Measurements from ENCODE around the gene FTO. TPM values are rescaled to one million over a fixed set of nuclear protein-coding genes. Genes with fewer than 3 reads are reported as not detected.

FTO gene
- total and polyA plus RNA-seq, 5 donors from 2014 or later: 58.6 to 97.6 (median 93.4) TPM

GRCh38 chr16:53966821-53967571 lies 263.0 kb downstream of the FTO start:
- H3K4me1 ChIP-seq (ENCODE audit: control insufficient read depth, insufficient read depth, low read length, poor library complexity, severe bottlenecking): no peaks in the 10 kb centered on the region
- no peaks in the 10 kb centered on the region for H3K27me3 Mint-ChIP-seq
- H3K4me3 Mint-ChIP-seq: no peak overlapping the region
- peaks cover 3% of the 10 kb centered on the region for H3K36me3 ChIP-seq (ENCODE audit: control insufficient read depth, insufficient read depth, low read length)
- H3K27ac Mint-ChIP-seq: no peak overlapping the region
- peaks cover 14% of the 10 kb centered on the region for H3K36me3 Mint-ChIP-seq
- no peaks in the 10 kb centered on the region for H3K27me3 ChIP-seq (ENCODE audit: control insufficient read depth, insufficient read depth, low read length)
- no peak overlapping the region for H3K4me3 ChIP-seq (ENCODE audit: low read depth, low read length)
- no peaks in the 10 kb centered on the region for H3K9me3 ChIP-seq (ENCODE audit: control insufficient read depth in 2 of 2, low read length in 2 of 2)
- H3K27ac ChIP-seq (ENCODE audit: insufficient read depth, low read length, poor library complexity, severe bottlenecking): no peak overlapping the region
- H3K9me3 Mint-ChIP-seq: no peaks in the 10 kb centered on the region
- DNase-seq (no peak), ATAC-seq (ENCODE audit: low read depth in 2 of 2) (no peak)
- H3K4me1 Mint-ChIP-seq: peaks cover 0 to 5% (median 4%) of the 10 kb centered on the region in 4 donors

DNA sequence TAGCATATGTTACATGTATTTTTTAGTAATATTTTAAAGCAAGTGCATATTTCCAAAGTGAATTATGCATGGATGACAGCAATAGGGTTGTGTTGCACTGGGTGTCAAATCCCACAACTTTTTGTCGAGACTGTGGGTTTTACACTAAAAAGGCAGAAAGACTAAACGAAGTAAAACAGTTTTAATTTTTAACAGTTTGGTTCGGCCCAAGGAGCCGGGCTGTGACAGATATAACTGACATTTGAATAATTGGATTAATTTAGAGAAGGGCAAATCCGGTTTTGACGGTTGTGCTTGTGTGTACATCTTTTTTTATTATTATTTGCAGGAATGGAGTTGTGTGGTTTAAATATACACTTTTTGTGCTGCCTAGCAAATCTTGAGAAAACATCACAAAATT lies 263.6 kb downstream of the FTO start:
- Histone ChIP-seq H3K4me1 (ENCODE audit: control insufficient read depth, insufficient read depth, low read length, poor library complexity, severe bottlenecking) (no peaks in the 10 kb centered on the region), H3K4me3 (ENCODE audit: low read depth, low read length) (no peak overlapping the region), H3K27me3 (ENCODE audit: control insufficient read depth, insufficient read depth, low read length) (no peaks in the 10 kb centered on the region), H3K36me3 (ENCODE audit: control insufficient read depth, insufficient read depth, low read length) (peaks cover 3% of the 10 kb centered on the region), H3K27ac (ENCODE audit: insufficient read depth, low read length, poor library complexity, severe bottlenecking) (no peak overlapping the region), H3K9me3 (ENCODE audit: control insufficient read depth in 2 of 2, low read length in 2 of 2) (no peaks in the 10 kb centered on the region)
- Mint-ChIP-seq H3K27me3 (no peaks in the 10 kb centered on the region), H3K27ac (no peak overlapping the region), H3K4me3 (no peak overlapping the region), H3K36me3 (peaks cover 14% of the 10 kb centered on the region), H3K4me1 (peaks cover 0 to 5% (median 2%) of the 10 kb centered on the region in 4 donors), H3K9me3 (no peaks in the 10 kb centered on the region)
- DNase-seq: no peak
- no peak for ATAC-seq (ENCODE audit: low read depth in 2 of 2)

DNA sequence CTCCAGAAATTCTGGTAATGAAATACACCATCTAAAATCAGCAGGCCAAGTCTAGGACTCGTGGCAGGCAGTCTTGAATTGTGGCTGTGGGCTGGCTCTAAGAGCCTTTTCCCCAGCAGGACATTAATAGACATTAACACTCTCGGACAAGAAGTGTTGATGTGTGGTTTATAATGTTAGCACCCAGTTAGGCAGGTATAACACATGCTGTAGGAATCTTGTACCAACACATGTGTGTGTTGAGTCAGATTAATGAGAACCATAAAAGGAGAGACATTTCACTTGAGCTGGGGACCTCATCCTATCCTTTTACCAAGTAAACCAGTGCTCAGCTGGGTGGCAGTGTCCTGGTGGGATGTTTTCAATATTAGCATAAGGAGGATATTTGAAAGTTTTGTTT lies 264.5 kb downstream of the FTO start:
- ATAC-seq (ENCODE audit: low read depth in 2 of 2) (no peak), DNase-seq (no peak)
- Histone ChIP-seq H3K4me1 (ENCODE audit: control insufficient read depth, insufficient read depth, low read length, poor library complexity, severe bottlenecking) (no peaks in the 10 kb centered on the region), H3K36me3 (ENCODE audit: control insufficient read depth, insufficient read depth, low read length) (peaks cover 3% of the 10 kb centered on the region), H3K27me3 (ENCODE audit: control insufficient read depth, insufficient read depth, low read length) (no peaks in the 10 kb centered on the region), H3K9me3 (ENCODE audit: control insufficient read depth in 2 of 2, low read length in 2 of 2) (no peaks in the 10 kb centered on the region), H3K4me3 (ENCODE audit: low read depth, low read length) (no peak overlapping the region), H3K27ac (ENCODE audit: insufficient read depth, low read length, poor library complexity, severe bottlenecking) (no peak overlapping the region)
- H3K4me3 Mint-ChIP-seq: no peak overlapping the region
- H3K27ac Mint-ChIP-seq: peak overlapping the region in 1 of 3 donors; percentile 35
- peaks cover 0 to 5% (median 2%) of the 10 kb centered on the region in 4 donors for H3K4me1 Mint-ChIP-seq
- no peaks in the 10 kb centered on the region for H3K9me3 Mint-ChIP-seq
- no peaks in the 10 kb centered on the region for H3K27me3 Mint-ChIP-seq
- H3K36me3 Mint-ChIP-seq: peaks cover 12% of the 10 kb centered on the region

DNA sequence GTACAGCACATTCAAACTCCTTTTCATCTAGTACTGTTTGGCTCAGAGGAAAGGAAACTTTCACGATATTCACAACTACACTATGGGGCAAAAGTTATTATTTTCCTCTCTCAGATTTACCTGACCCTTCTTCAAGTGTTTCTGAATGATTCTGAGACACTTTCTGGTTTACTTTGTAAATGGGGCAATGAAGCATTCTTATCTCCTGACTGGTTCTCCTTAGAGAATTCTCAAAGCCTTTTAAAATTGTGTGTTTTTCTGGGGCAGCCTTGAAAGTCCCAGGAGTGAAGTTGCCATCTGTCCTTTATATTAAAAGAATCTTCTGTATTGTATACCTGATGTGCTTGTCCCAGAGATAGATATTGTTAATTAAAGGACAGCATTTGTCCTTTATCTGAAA lies 264.9 kb downstream of the FTO start:
- Mint-ChIP-seq H3K4me1 (peaks cover 0 to 6% (median 3%) of the 10 kb centered on the region in 4 donors), H3K9me3 (no peaks in the 10 kb centered on the region), H3K27me3 (no peaks in the 10 kb centered on the region), H3K36me3 (peaks cover 10% of the 10 kb centered on the region), H3K4me3 (no peak overlapping the region), H3K27ac (peak overlapping the region in 1 of 3 donors; percentile 35)
- Histone ChIP-seq H3K4me3 (ENCODE audit: low read depth, low read length) (no peak overlapping the region), H3K27me3 (ENCODE audit: control insufficient read depth, insufficient read depth, low read length) (no peaks in the 10 kb centered on the region), H3K4me1 (ENCODE audit: control insufficient read depth, insufficient read depth, low read length, poor library complexity, severe bottlenecking) (no peaks in the 10 kb centered on the region), H3K36me3 (ENCODE audit: control insufficient read depth, insufficient read depth, low read length) (peaks cover 3% of the 10 kb centered on the region), H3K9me3 (ENCODE audit: control insufficient read depth in 2 of 2, low read length in 2 of 2) (no peaks in the 10 kb centered on the region), H3K27ac (ENCODE audit: insufficient read depth, low read length, poor library complexity, severe bottlenecking) (no peak overlapping the region)
- ATAC-seq (ENCODE audit: low read depth in 2 of 2): no peak
- DNase-seq: no peak

GRCh38 chr16:53971616-53972015 lies 267.7 kb downstream of the FTO start:
- no peak overlapping the region for H3K27ac Mint-ChIP-seq
- H3K4me1 Mint-ChIP-seq: peaks cover 0 to 7% (median 5%) of the 10 kb centered on the region in 4 donors
- Histone ChIP-seq H3K9me3 (ENCODE audit: control insufficient read depth in 2 of 2, low read length in 2 of 2) (no peaks in the 10 kb centered on the region), H3K4me1 (ENCODE audit: control insufficient read depth, insufficient read depth, low read length, poor library complexity, severe bottlenecking) (no peaks in the 10 kb centered on the region), H3K27me3 (ENCODE audit: control insufficient read depth, insufficient read depth, low read length) (no peaks in the 10 kb centered on the region), H3K4me3 (ENCODE audit: low read depth, low read length) (no peak overlapping the region), H3K27ac (ENCODE audit: insufficient read depth, low read length, poor library complexity, severe bottlenecking) (no peak overlapping the region), H3K36me3 (ENCODE audit: control insufficient read depth, insufficient read depth, low read length) (peaks cover 3% of the 10 kb centered on the region)
- H3K9me3 Mint-ChIP-seq: no peaks in the 10 kb centered on the region
- no peaks in the 10 kb centered on the region for H3K27me3 Mint-ChIP-seq
- DNase-seq: no peak
- ATAC-seq (ENCODE audit: low read depth in 2 of 2): no peak
- no peak overlapping the region for H3K4me3 Mint-ChIP-seq
- H3K36me3 Mint-ChIP-seq: peaks cover 9% of the 10 kb centered on the region

DNA sequence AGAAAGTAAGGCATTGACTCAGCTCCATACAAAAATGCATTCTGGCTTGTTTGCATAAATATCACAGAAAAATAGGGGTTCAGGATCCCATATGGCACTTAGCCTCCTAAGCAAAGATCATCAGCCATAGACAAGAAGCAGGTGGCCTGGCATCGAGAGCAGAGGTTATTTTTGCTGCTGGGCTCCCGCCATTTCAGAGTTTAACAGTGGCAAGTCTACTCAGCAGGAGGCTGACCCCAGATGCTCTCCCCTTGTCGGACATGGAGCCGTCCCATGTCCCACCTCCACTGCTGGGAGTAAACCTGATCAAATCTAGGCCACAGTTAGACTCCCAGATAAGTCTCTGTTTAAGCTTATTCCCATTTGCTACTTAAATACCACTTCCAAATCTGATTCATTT lies 269.1 kb downstream of the FTO start:
- peaks cover 9% of the 10 kb centered on the region for H3K36me3 Mint-ChIP-seq

GRCh38 chr16:53974484-53975080 lies 270.6 kb downstream of the FTO start:
- no peaks in the 10 kb centered on the region for H3K27me3 Mint-ChIP-seq
- peaks cover 6% of the 10 kb centered on the region for H3K36me3 Mint-ChIP-seq
- ATAC-seq (ENCODE audit: low read depth in 2 of 2) (no peak), DNase-seq (no peak)
- H3K27ac Mint-ChIP-seq: no peak overlapping the region
- H3K4me3 Mint-ChIP-seq: no peak overlapping the region
- peaks cover 0 to 4% (median 3%) of the 10 kb centered on the region in 4 donors for H3K4me1 Mint-ChIP-seq
- Histone ChIP-seq H3K4me3 (ENCODE audit: low read depth, low read length) (no peak overlapping the region), H3K9me3 (ENCODE audit: control insufficient read depth in 2 of 2, low read length in 2 of 2) (no peaks in the 10 kb centered on the region), H3K27me3 (ENCODE audit: control insufficient read depth, insufficient read depth, low read length) (no peaks in the 10 kb centered on the region), H3K27ac (ENCODE audit: insufficient read depth, low read length, poor library complexity, severe bottlenecking) (no peak overlapping the region), H3K36me3 (ENCODE audit: control insufficient read depth, insufficient read depth, low read length) (no peaks in the 10 kb centered on the region), H3K4me1 (ENCODE audit: control insufficient read depth, insufficient read depth, low read length, poor library complexity, severe bottlenecking) (no peaks in the 10 kb centered on the region)
- no peaks in the 10 kb centered on the region for H3K9me3 Mint-ChIP-seq

More for the DNA sequence above, 269.1 kb downstream of the FTO start:
- Mint-ChIP-seq H3K4me1 (peaks cover 0 to 4% (median 3%) of the 10 kb centered on the region in 4 donors), H3K4me3 (no peak overlapping the region), H3K27me3 (no peaks in the 10 kb centered on the region), H3K9me3 (no peaks in the 10 kb centered on the region), H3K27ac (peak overlapping the region in 1 of 3 donors; percentile 40)
- ATAC-seq (ENCODE audit: low read depth in 2 of 2): no peak
- Histone ChIP-seq H3K4me1 (ENCODE audit: control insufficient read depth, insufficient read depth, low read length, poor library complexity, severe bottlenecking) (no peaks in the 10 kb centered on the region), H3K27ac (ENCODE audit: insufficient read depth, low read length, poor library complexity, severe bottlenecking) (no peak overlapping the region), H3K27me3 (ENCODE audit: control insufficient read depth, insufficient read depth, low read length) (no peaks in the 10 kb centered on the region), H3K9me3 (ENCODE audit: control insufficient read depth in 2 of 2, low read length in 2 of 2) (no peaks in the 10 kb centered on the region), H3K4me3 (ENCODE audit: low read depth, low read length) (no peak overlapping the region), H3K36me3 (ENCODE audit: control insufficient read depth, insufficient read depth, low read length) (peaks cover 3% of the 10 kb centered on the region)
- DNase-seq: no peak

GRCh38 chr16:53980675-53981074 lies 276.7 kb downstream of the FTO start:
- no peaks in the 10 kb centered on the region for H3K27me3 Mint-ChIP-seq
- H3K36me3 Mint-ChIP-seq: peaks cover 17% of the 10 kb centered on the region
- H3K4me1 Mint-ChIP-seq: peaks cover 0 to 4% (median under 1%) of the 10 kb centered on the region in 4 donors
- no peaks in the 10 kb centered on the region for H3K9me3 Mint-ChIP-seq
- no peak overlapping the region for H3K4me3 Mint-ChIP-seq
- Histone ChIP-seq H3K36me3 (ENCODE audit: control insufficient read depth, insufficient read depth, low read length) (no peaks in the 10 kb centered on the region), H3K9me3 (ENCODE audit: control insufficient read depth in 2 of 2, low read length in 2 of 2) (no peaks in the 10 kb centered on the region), H3K27ac (ENCODE audit: insufficient read depth, low read length, poor library complexity, severe bottlenecking) (no peak overlapping the region), H3K4me1 (ENCODE audit: control insufficient read depth, insufficient read depth, low read length, poor library complexity, severe bottlenecking) (no peaks in the 10 kb centered on the region), H3K4me3 (ENCODE audit: low read depth, low read length) (no peak overlapping the region), H3K27me3 (ENCODE audit: control insufficient read depth, insufficient read depth, low read length) (no peaks in the 10 kb centered on the region)
- no peak overlapping the region for H3K27ac Mint-ChIP-seq
- ATAC-seq (ENCODE audit: low read depth in 2 of 2) (no peak), DNase-seq (no peak)

Data from CD4-positive, CD25-positive, alpha-beta regulatory T cell (primary cell).